Measurements from ENCODE around the gene PDPK1. TPM values are rescaled to one million over a fixed set of nuclear protein-coding genes. Genes with fewer than 3 reads are reported as not detected.

The PDPK1 gene
- total RNA-seq, 1 donor from 2014 or later: 74.4 TPM

- Histone ChIP-seq H3K27ac (no peak overlapping the region), H3K4me3 (no peak overlapping the region), H3K9me3 (no peaks in the 10 kb centered on the region), H3K4me1 (peaks cover 42% of the 10 kb centered on the region), H3K36me3 (peaks cover 10% of the 10 kb centered on the region), H3K27me3 (ENCODE audit: low read depth) (no peaks in the 10 kb centered on the region)
- intact Hi-C loops (cut with DNase I): no loop called here
- TF ChIP-seq CTCF (IDR thresholded peaks at IDR 0.05): no peak
- DNase-seq: peak; percentile 72
- ATAC-seq: no peak
These were observed 26.6 kb upstream of the PDPK1 start for GRCh38 chr16:2511128-2511800.

DNA sequence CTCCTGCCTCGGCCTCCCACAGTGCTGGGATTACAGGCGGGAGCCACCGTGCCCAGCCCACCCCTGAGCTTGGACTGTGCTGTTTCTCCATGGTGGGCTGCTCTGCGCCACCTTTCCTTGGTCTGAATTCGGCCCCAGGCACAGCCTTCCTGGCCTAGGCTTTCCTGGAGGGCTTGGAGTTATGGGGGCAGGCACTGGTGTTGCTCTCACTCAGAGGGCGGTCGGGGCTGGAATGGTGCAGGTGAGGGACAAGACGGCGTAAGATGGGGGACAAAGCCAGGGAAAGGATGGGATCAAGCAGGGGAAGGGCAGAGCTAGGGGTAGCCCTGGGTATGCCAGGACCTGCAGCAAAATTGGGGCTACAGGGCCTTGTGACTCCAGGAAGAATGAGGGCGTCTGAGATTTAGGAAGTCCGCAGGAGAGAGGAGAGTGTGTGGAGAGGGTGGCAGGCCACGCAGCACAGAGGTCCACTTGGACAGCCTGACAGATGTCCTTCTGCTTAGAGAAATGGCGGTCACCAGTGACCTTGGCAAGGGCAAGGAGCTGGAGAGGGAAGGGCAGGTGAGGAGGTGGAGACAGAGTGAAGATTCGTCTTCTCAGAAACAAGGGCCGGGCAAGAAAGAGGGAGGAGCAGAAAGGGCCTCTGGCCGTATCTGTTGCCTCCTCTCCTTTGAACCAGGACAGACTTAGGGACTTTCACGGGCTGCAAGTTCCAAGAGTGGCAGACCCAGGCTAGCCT, 25.7 kb upstream of the PDPK1 start:
- Histone ChIP-seq H3K27ac (peak overlapping the region; percentile 98), H3K27me3 (ENCODE audit: low read depth) (no peaks in the 10 kb centered on the region), H3K4me3 (no peak overlapping the region), H3K36me3 (peaks cover 3% of the 10 kb centered on the region), H3K9me3 (no peaks in the 10 kb centered on the region), H3K4me1 (peaks cover 46% of the 10 kb centered on the region)
- intact Hi-C loops (cut with DNase I): no loop called here
- ATAC-seq: no peak
- TF ChIP-seq CTCF (IDR thresholded peaks at IDR 0.05): no peak
- DNase-seq: no peak

- peak overlapping the region; percentile 85 for H3K4me3 ChIP-seq
- intact Hi-C loops (cut with DNase I): no loop called here
- peak in 1 of 2 donors; percentile 1 for ATAC-seq
- peaks cover 51% of the 10 kb centered on the region for H3K4me1 ChIP-seq
- DNase-seq: peak; percentile 50
- H3K27ac ChIP-seq: peak overlapping the region; percentile 98
- no peaks in the 10 kb centered on the region for H3K27me3 ChIP-seq (ENCODE audit: low read depth)
- H3K9me3 ChIP-seq: no peaks in the 10 kb centered on the region
- no peaks in the 10 kb centered on the region for H3K36me3 ChIP-seq
- no peak for TF ChIP-seq CTCF (IDR thresholded peaks at IDR 0.05)
These were observed 25.0 kb upstream of the PDPK1 start for GRCh38 chr16:2512735-2513404.

GRCh38 chr16:2513405-2514332, 24.2 kb upstream of the PDPK1 start, which contains the start of gene ATP6V0C:
Gene ATP6V0C (plus strand): TSS chr16:2513952. CDS start chr16:2514104, 152 bp downstream.
- peaks cover 59% of the 10 kb centered on the region for H3K4me1 ChIP-seq
- no peaks in the 10 kb centered on the region for H3K36me3 ChIP-seq
- H3K27me3 ChIP-seq (ENCODE audit: low read depth): no peaks in the 10 kb centered on the region
- ATAC-seq (peak; percentile 90 to 92), DNase-seq (peak; percentile 96)
- H3K27ac ChIP-seq: peak within 1 kb of the TSS; percentile 98
- intact Hi-C loops (cut with DNase I): no loop called here
- H3K9me3 ChIP-seq: no peaks in the 10 kb centered on the region
- peak within 1 kb of the TSS; percentile 85 for H3K4me3 ChIP-seq
- no peak for TF ChIP-seq CTCF (IDR thresholded peaks at IDR 0.05)
